ENCODE results near the gene NECTIN3. TPM values are rescaled to one million over a fixed set of nuclear protein-coding genes. Genes with fewer than 3 reads are reported as not detected.

NECTIN3 gene
- total and polyA plus RNA-seq, 7 donors: 2.1 to 7.0 (median 3.3) TPM

DNA sequence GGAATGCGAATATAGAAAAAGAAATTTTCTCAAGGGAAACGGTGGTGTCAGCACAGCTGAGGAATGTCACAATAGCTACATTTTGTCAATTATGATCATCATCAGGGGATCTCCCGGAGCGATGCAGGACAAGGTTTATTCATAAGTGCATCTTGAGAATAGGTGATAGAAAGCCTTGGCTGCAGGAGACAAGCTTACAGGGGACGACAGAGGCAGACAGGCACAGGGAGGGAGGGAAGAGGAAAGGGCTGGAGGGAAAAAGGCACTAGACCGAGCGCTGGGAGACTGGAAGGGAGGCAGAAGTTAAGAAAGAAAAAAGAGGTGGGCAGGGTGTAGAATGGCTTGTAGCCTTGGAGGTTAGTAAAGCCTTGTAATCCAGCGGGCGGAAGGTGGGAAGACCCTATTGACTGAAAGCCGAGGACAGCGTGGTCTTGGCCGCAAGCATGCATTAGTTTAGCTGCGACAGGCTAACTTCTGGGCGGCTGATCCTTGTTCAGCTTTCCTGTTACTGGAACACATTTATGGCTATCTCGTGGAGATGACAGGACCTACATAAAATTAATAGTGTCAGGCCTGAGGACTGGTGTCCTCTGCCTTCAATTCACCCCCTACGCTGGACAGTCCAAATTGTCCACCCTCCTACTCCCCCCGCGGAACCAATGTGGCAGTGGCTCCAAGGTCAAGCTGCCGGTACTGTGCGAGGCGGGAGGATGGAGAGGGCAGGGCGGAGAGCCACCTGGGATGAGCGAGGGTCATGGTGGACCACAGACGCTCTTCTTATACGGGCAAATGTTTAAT lies 1.4 kb upstream of the NECTIN3 start:
- peak; percentile 35 to 46 for DNase-seq
- Histone ChIP-seq H3K36me3 (ENCODE audit: insufficient read depth in 1 of 2, low read depth in 1 of 2) (no peaks in the 10 kb centered on the region), H3K9me3 (no peaks in the 10 kb centered on the region), H3K4me1 (no peaks in the 10 kb centered on the region), H3K4me3 (peak overlapping the region; percentile 91), H3K27me3 (ENCODE audit: insufficient read depth in 3 of 3, low read length in 2 of 3) (peaks cover 0 to under 1% (median 0%) of the 10 kb centered on the region in 3 donors), H3K27ac (peak overlapping the region; percentile 75)
- intact Hi-C loops (cut with DNase I): no loop called here
- peak in 1 of 4 donors; percentile 26 for ATAC-seq
- TF ChIP-seq, protein P1, sequence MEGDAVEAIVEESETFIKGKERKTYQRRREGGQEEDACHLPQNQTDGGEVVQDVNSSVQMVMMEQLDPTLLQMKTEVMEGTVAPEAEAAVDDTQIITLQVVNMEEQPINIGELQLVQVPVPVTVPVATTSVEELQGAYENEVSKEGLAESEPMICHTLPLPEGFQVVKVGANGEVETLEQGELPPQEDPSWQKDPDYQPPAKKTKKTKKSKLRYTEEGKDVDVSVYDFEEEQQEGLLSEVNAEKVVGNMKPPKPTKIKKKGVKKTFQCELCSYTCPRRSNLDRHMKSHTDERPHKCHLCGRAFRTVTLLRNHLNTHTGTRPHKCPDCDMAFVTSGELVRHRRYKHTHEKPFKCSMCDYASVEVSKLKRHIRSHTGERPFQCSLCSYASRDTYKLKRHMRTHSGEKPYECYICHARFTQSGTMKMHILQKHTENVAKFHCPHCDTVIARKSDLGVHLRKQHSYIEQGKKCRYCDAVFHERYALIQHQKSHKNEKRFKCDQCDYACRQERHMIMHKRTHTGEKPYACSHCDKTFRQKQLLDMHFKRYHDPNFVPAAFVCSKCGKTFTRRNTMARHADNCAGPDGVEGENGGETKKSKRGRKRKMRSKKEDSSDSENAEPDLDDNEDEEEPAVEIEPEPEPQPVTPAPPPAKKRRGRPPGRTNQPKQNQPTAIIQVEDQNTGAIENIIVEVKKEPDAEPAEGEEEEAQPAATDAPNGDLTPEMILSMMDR (IDR thresholded peaks at IDR 0.05): no peak
- WGBS, 3 donors: 8 to 12% (median 10%) methylated on average over 25 of the region's 25 CpGs

DNA sequence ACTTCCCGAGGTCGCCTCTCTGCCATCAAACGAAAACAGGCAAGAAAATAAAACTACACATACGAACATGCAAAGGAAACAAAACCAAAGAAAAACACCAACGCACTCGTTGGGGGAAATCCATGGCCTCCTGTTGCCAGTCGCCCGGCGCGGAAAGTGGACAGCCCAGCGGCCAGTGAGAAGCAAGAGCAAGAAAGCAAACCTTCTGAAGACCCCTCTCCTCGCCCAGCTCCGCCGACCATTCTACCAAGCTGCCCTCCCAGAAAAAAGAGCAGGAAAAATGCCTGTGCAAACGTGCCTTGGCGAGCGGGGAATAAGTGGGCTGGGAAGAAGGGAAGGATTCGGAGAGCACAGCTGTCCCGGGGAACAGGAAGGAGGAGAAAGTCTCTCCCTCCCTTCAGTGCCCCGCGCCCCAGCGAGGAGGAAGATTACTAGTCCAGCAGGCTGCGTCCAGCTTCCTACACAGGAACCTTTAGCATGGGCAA lies 802 bp upstream of the NECTIN3 start:
- peak; percentile 44 to 70 (median 54) for ATAC-seq
- WGBS, 3 donors: 0 to 1% (median 1%) methylated on average over 20 to 23 of the region's 23 CpGs

DNA sequence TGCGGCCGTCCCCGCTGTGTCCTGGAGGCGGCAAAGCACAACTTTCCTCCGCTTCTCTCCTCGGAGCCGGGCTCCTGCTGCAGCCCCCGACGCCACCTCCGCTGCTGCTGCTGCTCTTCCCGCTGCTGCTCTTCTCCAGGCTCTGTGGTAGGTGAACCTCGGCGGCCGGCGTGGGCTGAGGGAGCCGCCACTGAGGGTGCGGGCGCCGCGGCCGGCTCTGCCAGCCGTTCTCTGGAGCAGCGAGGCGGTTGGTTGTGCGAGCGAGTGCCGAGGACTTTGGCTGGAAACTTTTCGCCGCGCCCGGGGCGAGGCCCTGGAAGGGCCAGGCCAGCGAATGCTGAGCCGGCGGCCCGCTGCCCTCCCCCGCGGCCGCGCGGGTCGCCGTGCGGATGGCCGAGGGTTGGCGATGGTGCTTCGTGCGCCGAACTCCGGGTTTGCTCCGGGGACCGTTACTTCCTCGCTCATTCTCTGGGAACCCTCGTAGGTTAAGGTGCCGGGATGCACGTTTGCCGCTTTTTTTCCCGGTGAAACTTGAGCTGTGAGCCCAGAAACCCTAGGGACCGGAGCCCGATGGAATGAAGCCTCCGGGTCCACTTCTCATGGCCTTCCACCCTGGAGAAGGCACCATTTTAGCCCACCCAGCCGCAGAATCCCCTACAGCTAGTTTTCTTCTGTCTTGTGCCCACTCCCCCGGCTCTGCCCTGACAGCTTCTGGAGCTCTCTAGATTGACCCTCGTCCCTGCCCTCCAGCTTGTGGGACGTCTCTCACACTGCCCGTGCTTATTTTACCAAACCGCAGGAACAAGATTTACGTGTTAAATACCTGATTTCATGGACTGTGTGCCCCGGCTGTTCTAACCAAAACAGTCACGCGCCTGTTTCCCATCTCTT lies 660 bp downstream of the NECTIN3 start:
- peak overlapping the region; percentile 91 for H3K4me3 ChIP-seq
- peak; percentile 45 to 66 for DNase-seq
- no peaks in the 10 kb centered on the region for H3K27me3 ChIP-seq (ENCODE audit: insufficient read depth in 3 of 3, low read length in 2 of 3)
- H3K9me3 ChIP-seq: no peaks in the 10 kb centered on the region
- intact Hi-C loops (cut with DNase I): no loop called here
- TF ChIP-seq, protein P1 (IDR thresholded peaks at IDR 0.05): no peak
- peak overlapping the region; percentile 75 for H3K27ac ChIP-seq
- WGBS, 3 donors: 1% methylated on average over 58 to 71 of the region's 71 CpGs
- ATAC-seq: peak in 3 of 4 donors; percentile 30 to 51 (median 32)
- no peaks in the 10 kb centered on the region for H3K36me3 ChIP-seq (ENCODE audit: insufficient read depth in 1 of 2, low read depth in 1 of 2)
- no peaks in the 10 kb centered on the region for H3K4me1 ChIP-seq

More for the DNA sequence above, 802 bp upstream of the NECTIN3 start:
- Histone ChIP-seq H3K36me3 (ENCODE audit: insufficient read depth in 1 of 2, low read depth in 1 of 2) (no peaks in the 10 kb centered on the region), H3K4me3 (peak overlapping the region; percentile 91), H3K27me3 (ENCODE audit: insufficient read depth in 3 of 3, low read length in 2 of 3) (no peaks in the 10 kb centered on the region), H3K4me1 (no peaks in the 10 kb centered on the region), H3K27ac (peak overlapping the region; percentile 75), H3K9me3 (no peaks in the 10 kb centered on the region)
- intact Hi-C loops (cut with DNase I): no loop called here
- DNase-seq: no peak
- TF ChIP-seq, protein P1 (IDR thresholded peaks at IDR 0.05): no peak

GRCh38 chr3:111073218-111073617 lies 1.6 kb downstream of the NECTIN3 start:
- DNase-seq: no peak
- ATAC-seq: no peak
- TF ChIP-seq, protein P1 (IDR thresholded peaks at IDR 0.05): no peak
- Histone ChIP-seq H3K27me3 (ENCODE audit: insufficient read depth in 3 of 3, low read length in 2 of 3) (no peaks in the 10 kb centered on the region), H3K4me1 (no peaks in the 10 kb centered on the region), H3K27ac (no peak overlapping the region), H3K9me3 (no peaks in the 10 kb centered on the region), H3K4me3 (peak overlapping the region; percentile 91), H3K36me3 (ENCODE audit: insufficient read depth in 1 of 2, low read depth in 1 of 2) (no peaks in the 10 kb centered on the region)
- WGBS, 3 donors: 44 to 56% (median 49%) methylated on average over 5 of the region's 5 CpGs
- intact Hi-C loops (cut with DNase I): no loop called here

Measured in psoas muscle (tissue), 8 donors.